LNCAP (cell line): Measurements from ENCODE around the gene ERVMER34-1.

Experiments used
- CTCF ChIP-seq: fragments of 450-650 bp; IDR thresholded peaks from 2 replicates; pipeline ENCODE4 v1.5.1; 2017; ENCODE audit warnings: mild to moderate bottlenecking

ERVMER34-1 gene

GRCh38 chr4:52780617-52781354 is 29.6 kb upstream of the ERVMER34-1 start:
- no peak for TF ChIP-seq CTCF

- TF ChIP-seq CTCF = no peak
These were observed 29.0 kb upstream of the ERVMER34-1 start for GRCh38 chr4:52780206-52780605.

GRCh38 chr4:52760256-52760655 is 9.0 kb upstream of the ERVMER34-1 start:
- TF ChIP-seq CTCF = no peak

- no peak for TF ChIP-seq CTCF
These were observed 4.2 kb upstream of the ERVMER34-1 start for GRCh38 chr4:52755426-52755825.

- no peak for TF ChIP-seq CTCF
These were observed 1.7 kb upstream of the ERVMER34-1 start for GRCh38 chr4:52752936-52753335.

GRCh38 chr4:52751487-52751911 is 274 bp upstream of the ERVMER34-1 start:
- TF ChIP-seq CTCF = no peak

GRCh38 chr4:52750213-52750612 is 1.0 kb downstream of the ERVMER34-1 start:
- TF ChIP-seq CTCF = no peak

DNA sequence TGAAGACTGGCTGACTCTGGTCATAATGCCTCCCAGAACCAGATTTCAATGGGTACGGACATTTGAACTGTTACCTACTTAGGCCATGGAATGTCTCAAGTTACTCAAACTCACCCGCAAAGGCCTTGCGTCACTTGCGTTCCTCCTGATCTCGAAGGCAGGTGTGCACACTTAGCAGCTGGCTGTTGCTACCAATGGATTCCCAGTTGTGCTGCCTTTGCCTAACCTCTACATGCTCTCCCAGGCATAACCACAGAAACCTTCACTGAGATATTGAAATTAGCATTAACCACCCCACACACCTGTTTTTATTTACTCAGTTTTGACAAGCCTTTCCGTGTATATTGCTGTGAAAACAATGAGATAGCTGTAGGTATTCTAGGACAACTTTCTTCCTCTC is 2.8 kb downstream of the ERVMER34-1 start:
- TF ChIP-seq CTCF = no peak
